ENCODE results near the gene FAM98C.
A peak's percentile ranks its signal among the peaks of the same experiment; 100 is the strongest.

Gene FAM98C

GRCh38 chr19:38378866-38379265 is 24.0 kb upstream of the FAM98C start:
- no peak for DNase-seq

- DNase-seq = no peak
Measured at GRCh38 chr19:38381138-38381537, 21.8 kb upstream of the FAM98C start.

GRCh38 chr19:38383184-38383583 is 19.7 kb upstream of the FAM98C start:
- no peak for DNase-seq

GRCh38 chr19:38383743-38384142 is 19.1 kb upstream of the FAM98C start:
- DNase-seq = no peak

GRCh38 chr19:38384209-38385027 is 18.5 kb upstream of the FAM98C start:
- DNase-seq = no peak

- no peak for DNase-seq
Measured at GRCh38 chr19:38385057-38385803, 17.7 kb upstream of the FAM98C start.

- DNase-seq = no peak
Measured at GRCh38 chr19:38385804-38386257, 17.1 kb upstream of the FAM98C start.

- DNase-seq = no peak
Measured at GRCh38 chr19:38386300-38386970, 16.5 kb upstream of the FAM98C start.

- DNase-seq = no peak
Measured at GRCh38 chr19:38386971-38387549, 15.8 kb upstream of the FAM98C start.

- DNase-seq = peak; percentile 77
Measured at GRCh38 chr19:38387550-38388348, 15.1 kb upstream of the FAM98C start, which contains the start of gene GGN. TSS of gene GGN (minus strand) at chr19:38388034. CDS start at chr19:38387261, 773 bp downstream.

GRCh38 chr19:38388349-38389100 is 14.4 kb upstream of the FAM98C start, which contains the start of gene SPRED3:
TSS of gene SPRED3 (plus strand) at chr19:38388697. CDS start at chr19:38390303, 1,606 bp downstream.
- peak; percentile 63 for DNase-seq

- no peak for DNase-seq
Measured at GRCh38 chr19:38389101-38389925, 13.6 kb upstream of the FAM98C start.

GRCh38 chr19:38389957-38390924 is 12.7 kb upstream of the FAM98C start:
- DNase-seq = no peak

- no peak for DNase-seq
Measured at GRCh38 chr19:38391911-38392464, 10.9 kb upstream of the FAM98C start.

GRCh38 chr19:38392707-38393308 is 10.1 kb upstream of the FAM98C start:
- DNase-seq = no peak

GRCh38 chr19:38394488-38394887 is 8.4 kb upstream of the FAM98C start:
- no peak for DNase-seq

- DNase-seq = no peak
Measured at GRCh38 chr19:38395381-38396114, 7.3 kb upstream of the FAM98C start.

- DNase-seq = no peak
Measured at GRCh38 chr19:38399081-38399480, 3.8 kb upstream of the FAM98C start.
